CD4-positive, alpha-beta T cell treated with Interleukin-17A for 1 hour (primary cell): ENCODE measurements around the gene SYPL1.

Experiments
- DNase-seq: peaks from one replicate; pipeline ENCODE4 v3.0.0-alpha.2; 2020

SYPL1 gene

GRCh38 chr7:106048706-106049020 is 63.4 kb downstream of the SYPL1 start:
- DNase-seq: no peak

- no peak for DNase-seq
Observed at GRCh38 chr7:106047818-106048705, 64.0 kb downstream of the SYPL1 start.

GRCh38 chr7:106047184-106047583 is 64.9 kb downstream of the SYPL1 start:
- no peak for DNase-seq

- no peak for DNase-seq
Observed at GRCh38 chr7:106045586-106045985, 66.5 kb downstream of the SYPL1 start.

- no peak for DNase-seq
Observed at GRCh38 chr7:106045139-106045538, 67.0 kb downstream of the SYPL1 start.

- DNase-seq: no peak
Observed at GRCh38 chr7:106042196-106042611, 69.9 kb downstream of the SYPL1 start.

GRCh38 chr7:106041140-106041717 is 70.9 kb downstream of the SYPL1 start:
- DNase-seq: peak; percentile 35
